ENCODE measurements around the gene ZNF614. TPM values are rescaled to one million over a fixed set of nuclear protein-coding genes. Genes with fewer than 3 reads are reported as not detected.
A peak's percentile ranks its signal among the peaks of the same experiment; 100 is the strongest.

ZNF614 gene
- total RNA-seq, 1 experiment from 2014 or later = 3.6 TPM

DNA sequence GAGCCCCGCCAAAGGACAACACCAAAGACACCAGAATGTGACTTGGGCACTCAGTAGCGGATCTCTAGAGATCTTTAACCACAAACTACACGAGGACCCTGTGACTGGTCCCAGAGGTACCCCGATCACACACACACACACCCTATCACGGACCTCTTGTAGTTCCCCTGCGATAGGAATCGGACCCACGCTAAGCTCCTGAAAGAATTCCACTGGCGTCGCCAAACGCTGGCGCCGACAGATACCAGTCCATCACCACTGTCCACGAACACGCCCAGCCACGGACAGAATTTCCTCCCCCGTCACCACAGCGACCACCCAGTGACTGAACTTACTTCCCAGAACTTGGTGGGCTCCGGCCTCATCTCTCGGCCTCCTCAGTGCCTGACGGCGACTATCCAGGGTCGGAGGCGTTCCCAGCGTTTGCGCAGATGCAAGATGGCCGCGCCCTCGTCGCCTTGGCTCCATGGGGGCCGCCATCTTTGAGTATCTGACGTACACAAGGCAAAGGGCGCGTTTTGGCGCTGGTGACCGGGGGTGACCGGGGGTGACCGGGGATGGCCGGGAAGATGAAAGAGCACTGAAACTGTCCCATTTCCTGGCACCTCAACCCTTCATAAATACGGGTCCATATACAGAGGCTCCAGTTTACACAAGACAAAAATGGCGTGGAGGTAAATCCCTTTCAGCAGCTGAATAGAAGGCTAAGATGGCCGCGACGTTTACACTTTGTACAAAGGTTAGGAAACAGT lies 20.2 kb downstream of the ZNF614 start, which contains the start of gene ZNF615:
ZNF615 (minus strand) TSS at position 406 of the 752 bp plus-strand sequence. CDS start 4,500 bp downstream, outside the sequence.
- H2AFZ ChIP-seq (ENCODE audit: low read depth, low read length, poor library complexity, severe bottlenecking) = peak within 1 kb of the TSS; percentile 86
- TF ChIP-seq, protein P1, sequence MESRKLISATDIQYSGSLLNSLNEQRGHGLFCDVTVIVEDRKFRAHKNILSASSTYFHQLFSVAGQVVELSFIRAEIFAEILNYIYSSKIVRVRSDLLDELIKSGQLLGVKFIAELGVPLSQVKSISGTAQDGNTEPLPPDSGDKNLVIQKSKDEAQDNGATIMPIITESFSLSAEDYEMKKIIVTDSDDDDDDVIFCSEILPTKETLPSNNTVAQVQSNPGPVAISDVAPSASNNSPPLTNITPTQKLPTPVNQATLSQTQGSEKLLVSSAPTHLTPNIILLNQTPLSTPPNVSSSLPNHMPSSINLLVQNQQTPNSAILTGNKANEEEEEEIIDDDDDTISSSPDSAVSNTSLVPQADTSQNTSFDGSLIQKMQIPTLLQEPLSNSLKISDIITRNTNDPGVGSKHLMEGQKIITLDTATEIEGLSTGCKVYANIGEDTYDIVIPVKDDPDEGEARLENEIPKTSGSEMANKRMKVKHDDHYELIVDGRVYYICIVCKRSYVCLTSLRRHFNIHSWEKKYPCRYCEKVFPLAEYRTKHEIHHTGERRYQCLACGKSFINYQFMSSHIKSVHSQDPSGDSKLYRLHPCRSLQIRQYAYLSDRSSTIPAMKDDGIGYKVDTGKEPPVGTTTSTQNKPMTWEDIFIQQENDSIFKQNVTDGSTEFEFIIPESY (IDR thresholded peaks at IDR 0.05; ENCODE audit: extremely low read depth, insufficient replicate concordance, low read length) = no peak
- peak; percentile 78; the same call in 1 of the 2 replicates for TF ChIP-seq EGR1 (IDR thresholded peaks at IDR 0.05; ENCODE audit: low read depth)
- TF ChIP-seq FOSL1 (IDR thresholded peaks at IDR 0.05; ENCODE audit: low read depth) = no peak
- no peak for TF ChIP-seq CEBPB (IDR thresholded peaks at IDR 0.05; ENCODE audit: low read depth)
- TF ChIP-seq YY1 (IDR thresholded peaks at IDR 0.05; ENCODE audit: extremely low read depth, insufficient replicate concordance, low read depth, low read length) = peak; percentile 99
- TF ChIP-seq ZFX (IDR thresholded peaks at IDR 0.05) = 0 out of 2 replicates have a peak, but pooled peaks have one; percentile 16
- POLR2A ChIA-PET = no interaction called here
- H3K4me3 ChIP-seq (replicated peaks in 1 of 2; ENCODE audit: low read depth in 1 of 2, low read length in 2 of 2) = peak within 1 kb of the TSS; percentile 51 to 59
- H3K9me2 ChIP-seq (ENCODE audit: insufficient read depth) = no peaks in the 10 kb centered on the region
- peaks cover 19 to 35% of the 10 kb centered on the region in 2 experiments; a peak in 3 of 4 replicates for H3K9me3 ChIP-seq (ENCODE audit: control insufficient read depth in 1 of 2, insufficient read depth in 1 of 2, low read depth in 1 of 2, low read length in 2 of 2)
- RAD21 ChIA-PET (ENCODE audit: low non-redundant PET in 1 of 2, low total read pairs in 2 of 2, uncharacterized antibody in 2 of 2, unreplicated experiment in 2 of 2) = no interaction called here
- peak; percentile 52 for DNase-seq (ENCODE audit: low read depth, low spot score)
- BruUV-seq (replicated peaks) = TSS peak; percentile 75
- H3K27me3 ChIP-seq (ENCODE audit: insufficient read depth, low read length) = no peaks in the 10 kb centered on the region
- intact Hi-C loops (cut with micrococcal nuclease) = no loop called here
- H3K79me2 ChIP-seq (ENCODE audit: insufficient read depth, low read length) = no peaks in the 10 kb centered on the region
- no peak within 1 kb of the TSS for H3K27ac ChIP-seq (ENCODE audit: low read depth, low read length)
- CTCF ChIA-PET = no interaction called here
- no peaks in the 10 kb centered on the region for H3K4me1 ChIP-seq (ENCODE audit: control insufficient read depth in 1 of 2, insufficient read depth in 2 of 2, low read length in 2 of 2)
- H3K36me3 ChIP-seq (ENCODE audit: control insufficient read depth in 1 of 2, insufficient read depth in 2 of 2, low read length in 2 of 2) = no peaks in the 10 kb centered on the region
- H4K20me1 ChIP-seq (ENCODE audit: insufficient read depth) = no peaks in the 10 kb centered on the region
- peak; percentile 91 for ATAC-seq
- H3K4me2 ChIP-seq (ENCODE audit: low read length) = peak within 1 kb of the TSS; percentile 72
- no peak within 1 kb of the TSS for H3K9ac ChIP-seq (ENCODE audit: low read length)

DNA sequence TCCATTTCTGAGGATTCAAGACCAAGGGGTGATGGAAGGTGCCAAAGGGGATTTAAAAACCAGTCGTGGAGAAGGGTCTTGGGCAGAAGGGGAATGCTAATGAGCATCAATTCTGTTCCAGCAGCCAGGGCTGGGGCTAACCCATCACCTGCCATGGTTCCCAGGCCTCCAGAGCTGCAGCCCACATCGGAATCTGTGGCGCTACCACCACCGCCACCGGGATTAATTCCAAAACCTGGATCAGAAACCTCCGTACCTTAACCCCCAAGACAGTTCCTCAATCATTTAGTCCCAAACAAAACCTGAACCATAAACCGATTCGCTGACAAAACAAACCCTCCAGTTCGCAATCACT lies 20.8 kb downstream of the ZNF614 start:
- Histone ChIP-seq H3K4me3 (replicated peaks in 1 of 2; ENCODE audit: low read depth in 1 of 2, low read length in 2 of 2) (peak overlapping the region; percentile 51 to 59), H3K27me3 (ENCODE audit: insufficient read depth, low read length) (no peaks in the 10 kb centered on the region), H3K9ac (ENCODE audit: low read length) (no peak overlapping the region), H2AFZ (ENCODE audit: low read depth, low read length, poor library complexity, severe bottlenecking) (no peak overlapping the region), H4K20me1 (ENCODE audit: insufficient read depth) (no peaks in the 10 kb centered on the region), H3K4me1 (ENCODE audit: control insufficient read depth in 1 of 2, insufficient read depth in 2 of 2, low read length in 2 of 2) (no peaks in the 10 kb centered on the region), H3K79me2 (ENCODE audit: insufficient read depth, low read length) (no peaks in the 10 kb centered on the region), H3K27ac (ENCODE audit: low read depth, low read length) (no peak overlapping the region), H3K9me3 (ENCODE audit: control insufficient read depth in 1 of 2, insufficient read depth in 1 of 2, low read depth in 1 of 2, low read length in 2 of 2) (peaks cover 19 to 35% of the 10 kb centered on the region in 2 experiments; a peak in 3 of 4 replicates), H3K4me2 (ENCODE audit: low read length) (peak overlapping the region; percentile 72), H3K9me2 (ENCODE audit: insufficient read depth) (no peaks in the 10 kb centered on the region), H3K36me3 (ENCODE audit: control insufficient read depth in 1 of 2, insufficient read depth in 2 of 2, low read length in 2 of 2) (no peaks in the 10 kb centered on the region)
- ATAC-seq (no peak), DNase-seq (ENCODE audit: low read depth, low spot score) (no peak)
- intact Hi-C loops (cut with micrococcal nuclease) = no loop called here
- ChIA-PET RAD21 (ENCODE audit: low non-redundant PET in 1 of 2, low total read pairs in 2 of 2, uncharacterized antibody in 2 of 2, unreplicated experiment in 2 of 2) (no interaction called here), POLR2A (no interaction called here), CTCF (no interaction called here)
- no peak for TF ChIP-seq TCF7L2 (IDR thresholded peaks at IDR 0.05; ENCODE audit: borderline replicate concordance, extremely low read depth, insufficient read depth, insufficient read length)
- no peak for TF ChIP-seq SIN3A (IDR thresholded peaks at IDR 0.05; ENCODE audit: low read depth)
- TF ChIP-seq CBX3 (IDR thresholded peaks at IDR 0.05; ENCODE audit: low read depth) = no peak
- TF ChIP-seq, protein P1 (IDR thresholded peaks at IDR 0.05; ENCODE audit: extremely low read depth, insufficient replicate concordance, low read length) = no peak
- no peak for TF ChIP-seq EZH2 (IDR thresholded peaks at IDR 0.05)
- TF ChIP-seq ZNF274 (IDR thresholded peaks at IDR 0.05; ENCODE audit: low read depth, low read length) = no peak
- BruUV-seq (replicated peaks) = no TSS peak

Data from HCT116 (cell line).